ENCODE results near the gene JMY.

GRCh38 chr5:79258801-79259200 lies 22.9 kb downstream of the JMY start:
- TF ChIP-seq EZH2 (IDR thresholded peaks at IDR 0.05) (no peak), POLR2AphosphoS5 (IDR thresholded peaks at IDR 0.05; ENCODE audit: borderline replicate concordance, low read depth, low read length) (no peak), FOXP2 (optimal IDR thresholded peaks at IDR 0.05; ENCODE audit: control extremely low read depth, extremely low read length, insufficient read depth) (no peak)
